CD4-positive, alpha-beta T cell treated with Interleukin-4 for 1 hour (primary cell): Measurements from ENCODE around the gene PARM1.
A peak's percentile ranks its signal among the peaks of the same experiment; 100 is the strongest.
"Not testable (repeated sequence)": the region's sequence is repeated elsewhere in the genome, so short reads cannot be mapped to it uniquely, and the experiment has no call there.

ENCODE experiments used
- DNase-seq, 2 donors: peaks; one replicate each; pipeline ENCODE4 v3.0.0-alpha.2; 2020 to 2022

PARM1 gene

DNA sequence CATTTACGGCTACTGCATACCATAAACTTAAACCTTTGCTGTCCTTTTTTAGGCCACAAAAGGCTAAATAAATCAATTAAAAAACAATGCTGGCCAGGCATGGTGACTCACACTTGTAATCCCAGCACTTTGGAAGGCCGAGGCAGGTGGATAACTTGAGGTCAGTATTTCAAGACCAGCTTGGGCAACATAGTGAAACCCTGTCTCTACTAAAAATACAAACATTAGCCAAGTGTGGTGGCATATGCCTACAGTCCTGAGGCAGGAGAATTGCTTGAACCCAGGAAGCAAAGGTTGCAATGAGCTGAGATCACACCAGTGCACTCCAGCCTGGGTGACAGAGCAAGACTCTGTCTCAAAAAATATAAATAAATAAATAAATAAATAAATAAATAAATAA is 61.5 kb downstream of the PARM1 start:
- DNase-seq, result not testable (repeated sequence)

DNA sequence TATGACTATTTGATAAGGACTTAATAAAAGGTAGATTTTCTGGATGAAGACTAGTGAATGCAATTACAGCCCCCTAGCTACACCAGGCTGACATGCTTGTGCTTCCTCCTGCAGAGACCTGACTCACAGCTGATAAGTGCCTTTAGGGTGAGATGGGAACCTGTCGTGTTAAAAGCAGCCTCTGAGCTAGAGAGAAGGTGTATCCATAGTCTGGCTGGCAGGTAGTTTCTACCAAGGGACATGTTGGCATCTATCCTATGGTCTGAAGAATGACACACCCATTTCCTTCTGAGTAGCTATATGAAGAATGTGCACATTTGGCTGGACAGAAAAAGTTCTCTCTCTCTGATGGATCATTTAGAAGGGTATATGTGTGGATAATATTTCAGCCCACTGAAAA is 64.1 kb downstream of the PARM1 start:
- DNase-seq, result no peak

DNA sequence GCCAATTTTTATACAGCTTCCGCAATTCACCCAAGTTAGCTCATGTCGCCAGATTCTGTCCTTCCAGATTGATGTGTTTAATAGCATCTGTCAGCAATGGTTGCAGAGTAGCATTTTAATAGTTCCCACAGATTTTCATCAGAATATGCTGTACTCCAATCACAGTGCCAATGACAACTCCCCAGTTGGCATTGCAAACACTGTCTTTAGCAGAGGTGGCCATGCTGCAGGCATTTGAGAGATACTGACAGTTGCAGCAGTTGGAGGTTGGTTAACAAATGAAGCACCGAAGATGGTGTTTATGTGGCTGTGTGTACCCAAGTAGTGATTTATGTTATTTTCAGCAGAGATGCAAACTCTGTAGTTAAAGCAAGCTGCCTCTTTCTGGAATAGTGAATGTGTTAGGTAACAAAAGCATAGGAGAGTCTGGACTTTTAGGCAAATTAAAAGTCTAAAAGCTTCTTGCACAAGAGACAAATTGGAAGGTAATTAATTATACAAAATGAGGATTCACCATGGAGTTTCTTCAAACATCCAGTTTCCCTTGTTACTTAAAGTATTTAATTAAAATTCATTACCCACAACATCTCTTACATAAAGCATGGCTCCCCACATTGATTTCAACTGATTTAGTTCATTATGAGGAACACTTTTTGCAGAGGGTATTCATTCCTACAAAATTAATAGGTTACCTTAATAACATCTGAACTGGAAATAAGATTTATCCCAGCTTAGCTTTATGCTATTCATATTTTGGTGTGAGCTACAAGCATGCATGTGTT is 65.2 kb downstream of the PARM1 start:
- no peak for DNase-seq

DNA sequence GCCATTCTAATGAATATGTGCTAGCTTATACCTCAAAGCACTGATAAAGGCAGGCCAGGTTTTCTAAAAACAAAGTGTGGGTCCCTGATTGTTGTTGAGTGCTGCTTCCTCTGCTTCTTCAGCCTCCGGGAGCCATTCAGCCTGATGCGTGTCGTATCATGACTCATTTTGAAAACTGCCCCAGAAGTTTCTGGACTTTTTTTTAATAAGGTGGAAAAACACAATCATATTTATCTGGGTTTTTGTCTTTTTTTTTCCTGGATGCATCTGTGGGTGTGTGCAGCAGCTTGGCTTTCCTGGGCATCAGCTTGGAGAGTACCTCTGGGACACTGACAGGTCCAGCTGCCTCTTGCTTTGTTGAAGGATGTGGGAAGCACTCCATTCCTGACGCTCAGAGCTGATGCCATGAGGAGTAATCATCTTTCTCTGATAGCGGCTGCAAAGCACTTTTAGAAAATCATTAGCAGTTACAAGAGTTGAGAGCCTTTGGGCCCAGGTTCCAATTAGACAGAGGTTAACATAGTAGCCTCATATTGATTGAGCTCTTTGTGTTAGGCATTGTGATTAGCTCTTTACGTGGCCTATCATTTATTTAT is 66.9 kb downstream of the PARM1 start:
- DNase-seq, result no peak

DNA sequence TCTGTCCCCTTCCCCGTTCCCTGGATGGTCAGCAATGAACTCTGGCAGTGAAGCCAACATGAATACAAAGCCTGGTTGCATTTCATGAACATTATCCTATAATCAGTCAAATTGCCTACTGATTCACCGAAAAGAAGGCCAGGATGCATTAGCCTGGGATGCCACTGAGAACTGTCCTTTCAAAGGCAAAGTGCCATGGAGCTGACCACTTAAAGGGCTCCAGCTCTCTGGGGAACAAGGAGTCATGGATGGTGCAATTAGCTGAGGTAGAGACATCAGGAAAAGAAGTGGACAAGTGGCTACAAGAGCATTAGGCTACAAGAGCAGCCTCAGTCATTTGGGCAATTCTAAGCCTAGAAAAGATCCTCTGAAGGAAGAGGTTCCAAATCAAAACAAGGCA is 69.0 kb downstream of the PARM1 start:
- no peak for DNase-seq

DNA sequence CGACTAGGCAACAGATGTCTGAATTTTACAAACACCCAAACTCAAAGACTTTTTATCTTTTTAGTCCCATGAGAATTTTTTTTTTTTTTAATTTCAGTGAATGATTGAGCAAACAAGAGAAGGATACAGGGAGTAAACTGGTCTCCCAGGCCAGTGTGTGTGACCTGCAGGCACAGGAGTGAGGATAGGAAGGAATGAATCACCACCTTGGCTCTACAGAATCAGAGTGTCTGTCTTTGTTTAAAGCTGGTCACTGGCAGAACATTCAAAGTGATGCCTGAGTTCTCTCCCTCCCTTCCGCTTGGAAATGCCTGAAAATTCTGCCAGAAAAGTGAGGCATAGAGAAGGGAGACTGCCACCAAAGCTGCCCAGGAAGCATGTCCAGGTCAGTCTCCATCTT is 69.5 kb downstream of the PARM1 start:
- DNase-seq, result no peak

DNA sequence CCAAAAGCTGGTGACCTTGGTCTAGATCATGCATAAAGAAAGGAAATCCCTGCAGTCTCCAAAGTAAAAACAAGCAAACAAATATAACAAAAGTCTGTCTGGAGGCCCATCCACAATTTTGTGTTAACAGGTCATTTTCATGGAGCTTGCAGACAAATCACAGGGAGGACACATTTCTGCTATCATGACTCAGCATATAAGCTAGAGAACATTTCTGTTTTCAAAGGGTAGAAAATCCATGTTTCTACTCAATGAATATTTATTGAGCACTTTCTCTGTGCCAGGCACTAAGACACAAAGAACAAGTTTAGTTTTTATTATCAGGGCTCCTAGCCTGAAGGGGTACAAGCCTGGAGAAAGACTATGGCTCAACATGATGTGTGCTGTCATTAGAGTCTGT is 71.1 kb downstream of the PARM1 start:
- no peak for DNase-seq

DNA sequence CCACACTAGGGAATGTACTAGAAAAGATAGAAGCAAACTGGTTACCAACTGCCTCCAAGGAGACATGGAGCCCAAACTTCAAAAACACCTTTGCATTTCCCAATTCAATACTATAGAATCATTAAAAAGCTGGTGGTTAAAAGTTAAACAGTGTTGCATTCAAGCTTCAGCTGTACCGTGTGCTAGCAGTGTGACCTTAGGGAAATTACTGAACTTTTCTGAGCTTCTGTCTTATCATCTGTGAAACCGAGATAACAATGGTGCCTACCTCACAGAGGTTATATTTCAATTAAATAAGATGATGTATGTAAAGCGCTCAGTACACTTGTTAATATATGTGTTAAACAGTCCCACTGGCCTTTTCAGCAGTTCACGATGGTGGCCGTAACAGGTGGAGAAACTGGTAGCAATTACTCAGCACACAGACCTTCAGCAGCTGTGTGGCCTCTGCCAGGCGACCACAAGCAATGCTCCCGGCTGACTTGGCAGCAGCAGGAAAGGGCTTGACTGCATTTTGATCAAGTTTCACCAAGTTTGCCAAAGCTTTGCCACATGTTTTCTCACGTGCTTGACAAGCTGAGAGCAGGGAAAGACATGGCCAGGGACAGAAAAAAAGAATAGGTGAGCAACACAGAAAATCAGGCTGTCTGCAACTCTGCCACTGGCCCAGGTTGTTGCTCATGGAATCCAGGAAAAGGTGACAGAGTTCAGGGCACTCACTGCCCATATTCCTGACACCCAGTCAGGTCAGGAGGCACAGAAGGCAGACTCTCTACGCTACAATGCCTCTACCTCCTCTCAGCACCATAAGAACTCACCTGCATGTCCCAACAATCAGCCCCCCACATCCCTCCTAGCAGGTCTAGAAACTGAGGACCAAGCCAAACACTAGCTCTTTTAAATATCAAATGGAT is 72.1 kb downstream of the PARM1 start:
- no peak for DNase-seq

DNA sequence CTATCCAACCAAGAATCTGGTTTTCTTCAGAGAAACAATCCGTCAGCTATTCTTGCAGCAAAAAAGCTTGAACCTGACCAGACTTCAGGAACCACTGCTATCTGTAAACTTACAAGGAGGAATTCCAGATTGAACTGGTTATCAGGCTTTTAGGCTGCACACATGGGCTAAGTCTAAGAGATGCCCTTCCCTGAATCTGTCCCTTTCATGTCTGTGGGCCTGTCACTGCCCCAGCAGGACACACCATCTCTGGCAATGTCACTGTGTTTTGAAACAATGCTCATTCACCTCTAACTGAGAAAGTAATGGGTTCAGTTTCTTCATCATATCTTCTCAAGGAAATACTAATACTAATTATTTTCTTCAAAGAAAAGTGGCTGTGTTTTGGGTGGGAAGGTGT is 72.8 kb downstream of the PARM1 start:
- no peak for DNase-seq

DNA sequence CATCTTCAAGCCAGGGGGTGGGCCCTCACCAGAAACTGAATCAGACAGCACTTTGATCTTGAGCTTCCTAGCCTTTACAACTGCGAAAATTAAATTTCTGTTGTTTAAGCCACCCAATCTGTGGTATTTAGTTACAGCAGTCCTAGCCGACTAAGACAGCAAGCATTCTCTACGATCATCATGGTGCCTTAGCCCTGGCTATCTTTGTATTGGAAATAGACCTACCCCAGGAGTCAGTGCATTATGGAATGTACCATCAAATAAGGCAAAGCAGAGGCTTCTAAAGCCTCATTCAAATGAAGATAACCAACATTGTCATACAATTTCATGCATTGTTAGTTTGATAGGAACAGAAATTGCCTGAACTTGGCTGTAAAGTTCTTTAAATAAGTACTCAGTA is 75.0 kb downstream of the PARM1 start:
- no peak for DNase-seq

DNA sequence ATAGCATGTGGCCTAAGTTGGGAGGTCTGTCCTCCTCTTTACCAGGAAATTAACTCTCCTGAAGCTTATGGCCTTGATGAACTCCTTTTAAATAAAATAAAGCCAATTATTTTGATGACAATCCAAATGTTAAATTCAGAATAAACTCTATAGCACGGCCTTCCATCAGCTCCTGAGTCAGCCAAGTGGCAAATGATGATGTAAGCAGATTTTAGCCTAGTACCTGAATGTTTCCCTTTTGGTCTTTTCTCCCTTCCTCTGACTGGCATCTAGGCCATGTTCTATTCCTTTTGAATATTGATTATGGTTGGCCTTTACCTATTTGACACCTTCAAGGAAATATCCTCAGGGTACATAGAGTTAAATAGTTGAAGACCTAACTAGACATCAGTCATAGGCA is 76.2 kb downstream of the PARM1 start:
- no peak for DNase-seq

DNA sequence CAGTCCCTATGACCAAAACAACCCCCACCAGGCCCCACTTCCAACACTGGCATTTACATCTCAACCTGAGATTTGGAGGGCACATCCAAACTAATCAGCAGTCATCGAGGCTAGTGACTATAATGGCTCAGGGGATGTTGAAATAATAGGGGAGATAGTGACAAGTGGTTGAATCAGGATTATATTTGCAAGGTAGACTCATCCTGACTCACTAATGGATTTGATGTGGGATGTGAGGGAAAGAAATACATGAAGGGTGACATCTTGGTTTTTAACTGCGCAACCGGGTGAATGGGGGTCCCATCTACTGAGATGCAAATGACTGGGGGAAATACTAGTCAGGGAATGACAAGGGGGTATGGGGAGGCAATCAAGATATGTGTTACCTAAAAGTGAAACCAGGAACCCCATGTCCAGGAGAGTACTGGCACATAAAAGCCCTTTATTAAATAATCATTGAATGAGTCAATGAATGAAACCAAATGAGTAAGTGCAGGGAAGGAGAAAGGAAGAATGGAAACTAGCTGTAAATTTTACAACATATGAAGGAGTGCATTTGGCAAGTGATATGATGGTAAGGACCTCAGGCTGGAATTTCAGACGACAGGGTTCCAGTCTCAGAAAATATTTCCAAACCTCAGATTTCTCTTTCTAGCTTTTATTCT is 78.3 kb downstream of the PARM1 start:
- DNase-seq, result no peak

DNA sequence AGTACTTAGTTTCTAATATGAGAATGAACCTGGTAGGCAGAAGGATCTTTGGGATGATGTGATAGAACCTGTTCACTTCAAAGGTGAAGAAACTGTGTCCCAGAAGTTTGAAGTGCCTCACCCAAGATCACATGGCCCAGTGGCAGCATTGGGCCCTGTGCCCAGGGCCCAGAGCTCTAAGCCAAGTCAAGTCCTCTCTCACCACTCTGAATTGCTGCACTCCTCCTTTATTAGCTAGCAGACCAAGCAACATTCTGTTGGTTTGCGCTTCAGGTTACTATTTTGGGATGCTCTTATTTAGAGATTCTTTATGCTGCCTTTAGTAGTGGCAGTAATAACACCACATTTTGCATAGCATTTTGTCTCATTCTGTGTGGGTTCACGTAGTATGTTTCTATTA is 82.7 kb downstream of the PARM1 start:
- DNase-seq, result no peak

DNA sequence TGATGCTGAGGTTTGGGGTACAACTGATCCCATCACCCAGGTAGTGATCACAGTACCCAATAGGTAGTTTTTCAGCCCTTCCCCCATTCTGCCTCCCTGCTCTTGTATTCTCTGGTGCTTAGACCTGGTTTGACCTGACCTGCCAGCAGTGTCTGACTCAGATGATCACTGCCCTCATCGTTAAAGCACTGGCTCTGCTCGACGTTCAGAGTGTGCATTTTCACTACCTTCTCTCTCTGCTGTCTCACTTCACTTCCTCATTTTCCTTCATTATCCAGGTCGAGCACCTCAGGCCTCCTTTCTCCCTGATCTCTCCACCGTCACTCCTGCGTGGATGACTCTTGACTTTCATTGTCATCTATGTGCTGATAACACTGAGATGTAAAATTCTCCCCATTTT is 83.6 kb downstream of the PARM1 start:
- DNase-seq, result no peak

DNA sequence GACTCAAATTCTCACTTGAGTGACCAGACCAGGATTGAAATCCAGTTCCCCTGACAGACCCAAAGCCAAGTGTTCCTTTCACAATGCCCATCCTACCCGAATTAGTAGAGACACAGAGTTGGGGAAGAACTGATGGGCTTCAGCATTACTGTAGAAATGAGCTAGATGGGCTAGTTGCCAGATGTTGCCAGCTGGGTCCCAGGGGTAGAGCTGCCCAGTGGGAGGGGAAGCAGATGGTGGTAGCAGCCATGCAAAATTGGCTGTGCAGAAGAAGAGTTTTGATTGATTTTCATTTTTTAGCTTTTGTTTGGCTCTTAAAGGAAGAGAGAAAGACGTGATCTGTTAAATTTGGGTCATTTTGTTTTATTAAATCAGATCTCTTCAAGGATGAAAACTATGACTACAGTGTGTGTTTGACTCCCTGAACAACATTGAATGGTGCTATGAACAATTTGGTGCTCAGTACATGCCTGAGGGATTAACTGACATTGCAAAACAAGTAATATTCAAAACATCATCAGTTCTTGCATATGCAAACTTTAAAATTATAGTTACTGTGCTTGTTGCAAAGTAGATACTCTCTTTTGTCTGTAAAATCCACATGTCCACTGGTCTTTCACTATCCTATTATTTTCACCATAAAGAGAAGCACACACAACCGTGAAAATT is 86.0 kb downstream of the PARM1 start:
- no peak for DNase-seq

DNA sequence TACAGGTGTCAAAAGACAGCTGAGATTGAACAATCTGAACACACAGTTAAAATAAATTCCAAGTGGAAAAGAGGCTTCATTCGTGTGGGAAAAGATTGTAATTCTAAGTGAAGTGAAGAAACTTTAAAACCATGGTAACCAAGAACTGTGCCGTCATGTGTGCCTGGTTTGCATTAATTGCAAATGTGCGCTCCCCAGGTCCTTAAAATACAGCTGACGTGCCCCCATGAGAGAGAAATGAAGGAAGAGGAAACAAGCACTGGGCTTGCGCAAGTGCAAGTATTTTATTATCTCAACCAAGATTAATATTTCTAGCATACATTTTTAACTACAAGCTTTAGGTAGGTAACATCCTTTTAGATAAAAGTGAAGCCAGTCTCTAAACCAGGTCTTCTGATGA is 92.5 kb downstream of the PARM1 start:
- no peak for DNase-seq

DNA sequence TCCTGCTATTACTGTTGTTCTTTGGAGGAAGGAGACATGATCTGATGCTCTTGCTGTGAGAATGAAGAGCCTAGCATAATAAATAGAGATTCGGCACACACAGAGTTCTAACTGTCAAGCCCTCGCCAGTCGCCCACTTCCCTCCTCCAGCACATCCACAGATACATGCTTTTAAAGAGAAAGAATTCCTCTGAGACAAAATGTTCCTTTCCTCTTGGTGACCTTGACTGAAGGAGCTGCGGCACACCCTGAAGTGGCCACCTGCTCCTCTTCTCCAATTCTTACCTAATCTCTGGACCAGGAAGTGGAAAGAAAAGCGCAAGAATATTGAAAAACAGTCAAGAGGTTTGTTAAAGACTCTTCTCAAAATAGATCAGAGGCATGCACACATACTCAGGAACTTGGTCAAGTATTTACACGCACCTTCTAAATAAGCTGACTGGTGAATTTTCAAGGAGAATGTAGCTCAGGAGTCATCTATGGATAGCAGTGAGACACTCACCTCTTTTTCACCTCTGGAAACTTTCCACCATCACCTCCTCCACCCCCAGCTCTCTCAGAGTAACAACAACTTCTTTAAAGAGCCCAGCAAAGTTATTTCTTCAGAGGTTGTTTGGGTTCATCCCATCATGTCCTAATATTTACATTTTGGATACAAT is 95.4 kb downstream of the PARM1 start:
- DNase-seq, result no peak

DNA sequence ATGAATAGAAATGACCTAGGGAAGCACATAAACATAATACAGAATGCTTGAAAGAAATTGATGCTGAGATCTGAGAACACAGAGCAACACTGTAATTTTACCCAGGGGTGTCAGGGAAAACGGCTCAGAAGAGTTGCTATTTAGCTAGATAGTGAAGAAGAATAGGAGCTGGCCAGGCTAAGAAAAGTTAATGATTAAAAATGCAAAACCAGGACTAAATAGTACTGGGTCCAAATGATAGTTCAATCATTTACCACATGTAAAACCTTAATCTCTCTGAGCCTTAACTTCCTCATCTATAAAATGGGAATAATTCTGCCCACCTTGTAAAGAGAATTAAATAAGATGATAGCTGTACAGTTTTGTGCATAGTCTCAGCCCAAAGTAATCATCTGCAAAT is 97.1 kb downstream of the PARM1 start:
- no peak for DNase-seq

DNA sequence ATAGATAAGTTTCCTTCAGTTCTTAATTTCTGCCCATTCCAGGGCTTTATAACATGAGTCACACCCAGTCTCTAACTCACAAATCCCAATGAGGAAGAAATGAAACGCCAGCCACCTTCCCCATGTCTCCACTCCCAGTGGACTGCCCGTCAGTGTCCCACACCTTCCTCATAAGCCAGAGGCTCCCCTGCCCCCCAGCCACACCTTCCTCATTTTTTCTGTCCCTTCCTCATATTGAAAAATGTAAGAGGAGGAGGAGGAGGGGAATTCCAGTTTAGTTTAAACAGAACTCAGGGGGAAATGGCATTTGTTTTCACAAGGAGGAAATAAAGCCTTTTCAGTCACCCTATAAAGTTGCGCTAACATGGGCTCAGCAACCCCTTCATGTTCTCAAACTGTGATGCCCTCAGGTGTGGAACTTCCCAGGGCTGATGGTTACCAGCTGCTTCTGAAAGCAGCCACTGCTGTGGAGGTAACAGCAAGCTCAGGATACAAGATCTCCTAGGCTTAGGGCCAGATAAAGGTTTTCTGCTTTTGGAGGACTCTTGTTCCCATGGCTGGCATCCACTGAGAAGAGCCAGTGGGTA is 97.8 kb downstream of the PARM1 start:
- peak; percentile 20 to 58 for DNase-seq

DNA sequence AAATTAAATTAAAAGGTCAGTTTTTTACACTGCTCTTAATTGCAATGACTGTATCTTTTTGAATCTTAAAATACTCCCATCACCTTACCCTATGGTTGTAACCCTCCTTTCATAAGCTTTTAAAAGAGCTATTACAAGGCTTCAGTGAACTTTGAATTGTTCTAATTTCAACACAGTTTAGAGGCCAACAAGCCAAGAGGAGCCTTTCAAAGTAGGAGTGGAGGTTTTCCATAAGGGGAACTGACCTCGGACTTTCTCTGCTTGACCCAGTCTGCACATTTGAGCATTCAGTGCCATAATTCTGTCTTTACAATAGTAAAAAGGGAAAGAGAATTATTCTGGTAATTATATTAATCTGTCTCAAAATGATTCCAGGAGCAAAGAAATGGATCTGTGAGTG is 98.9 kb downstream of the PARM1 start:
- DNase-seq, result no peak

DNA sequence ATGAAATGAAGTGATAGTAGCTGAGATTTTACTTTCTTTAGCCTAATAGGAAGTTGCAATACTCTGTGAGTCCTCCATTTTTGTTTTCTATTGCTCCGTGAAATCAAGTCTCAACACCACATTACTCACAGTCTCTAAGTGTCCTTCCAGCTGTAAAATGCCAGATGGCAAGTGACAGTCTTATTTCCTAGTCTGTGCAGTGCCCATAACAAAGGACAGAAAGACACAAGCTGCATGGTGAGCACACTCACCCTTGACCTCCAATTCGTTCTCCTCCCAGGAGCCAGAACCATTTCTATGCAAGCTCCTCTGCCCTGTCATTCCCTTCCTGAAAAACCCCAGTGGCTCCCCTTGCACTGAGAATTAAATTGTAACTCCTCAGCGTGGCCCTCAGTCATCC is 101.6 kb downstream of the PARM1 start:
- no peak for DNase-seq

DNA sequence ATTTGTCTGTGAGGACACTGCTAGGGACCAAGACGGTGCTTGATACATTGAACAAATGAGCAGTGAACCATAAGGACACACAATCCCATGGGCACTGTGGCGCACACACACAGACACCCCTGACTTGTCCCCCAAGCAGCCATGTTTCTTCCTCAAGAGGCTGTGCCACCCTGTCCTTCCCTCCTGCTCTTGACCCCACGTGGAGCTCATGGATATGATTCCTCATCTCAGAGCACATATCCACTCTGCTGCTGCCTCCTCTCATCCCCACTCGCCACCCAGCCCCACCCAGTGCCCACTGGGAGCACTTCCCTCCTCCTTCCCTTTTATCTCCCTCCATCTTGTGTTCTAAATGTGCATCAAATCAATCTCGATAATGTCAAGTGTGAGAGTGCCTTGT is 102.4 kb downstream of the PARM1 start:
- no peak for DNase-seq
